HG03558 (cell line): ENCODE results near the gene TRMT1L.
"Not testable (repeated sequence)": the region's sequence is repeated elsewhere in the genome, so short reads cannot be mapped to it uniquely, and the experiment has no call there.

Source experiments
- ATAC-seq: cut with Tn5 transposase; IDR thresholded peaks from one replicate; pipeline ENCODE4 v1.9.1; 2021; ENCODE audit warnings: moderate number of reproducible peaks; ENCODE audit not compliant: unreplicated experiment; ENCODE audit errors: extremely low read depth

Gene TRMT1L, protein sequence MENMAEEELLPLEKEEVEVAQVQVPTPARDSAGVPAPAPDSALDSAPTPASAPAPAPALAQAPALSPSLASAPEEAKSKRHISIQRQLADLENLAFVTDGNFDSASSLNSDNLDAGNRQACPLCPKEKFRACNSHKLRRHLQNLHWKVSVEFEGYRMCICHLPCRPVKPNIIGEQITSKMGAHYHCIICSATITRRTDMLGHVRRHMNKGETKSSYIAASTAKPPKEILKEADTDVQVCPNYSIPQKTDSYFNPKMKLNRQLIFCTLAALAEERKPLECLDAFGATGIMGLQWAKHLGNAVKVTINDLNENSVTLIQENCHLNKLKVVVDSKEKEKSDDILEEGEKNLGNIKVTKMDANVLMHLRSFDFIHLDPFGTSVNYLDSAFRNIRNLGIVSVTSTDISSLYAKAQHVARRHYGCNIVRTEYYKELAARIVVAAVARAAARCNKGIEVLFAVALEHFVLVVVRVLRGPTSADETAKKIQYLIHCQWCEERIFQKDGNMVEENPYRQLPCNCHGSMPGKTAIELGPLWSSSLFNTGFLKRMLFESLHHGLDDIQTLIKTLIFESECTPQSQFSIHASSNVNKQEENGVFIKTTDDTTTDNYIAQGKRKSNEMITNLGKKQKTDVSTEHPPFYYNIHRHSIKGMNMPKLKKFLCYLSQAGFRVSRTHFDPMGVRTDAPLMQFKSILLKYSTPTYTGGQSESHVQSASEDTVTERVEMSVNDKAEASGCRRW

DNA sequence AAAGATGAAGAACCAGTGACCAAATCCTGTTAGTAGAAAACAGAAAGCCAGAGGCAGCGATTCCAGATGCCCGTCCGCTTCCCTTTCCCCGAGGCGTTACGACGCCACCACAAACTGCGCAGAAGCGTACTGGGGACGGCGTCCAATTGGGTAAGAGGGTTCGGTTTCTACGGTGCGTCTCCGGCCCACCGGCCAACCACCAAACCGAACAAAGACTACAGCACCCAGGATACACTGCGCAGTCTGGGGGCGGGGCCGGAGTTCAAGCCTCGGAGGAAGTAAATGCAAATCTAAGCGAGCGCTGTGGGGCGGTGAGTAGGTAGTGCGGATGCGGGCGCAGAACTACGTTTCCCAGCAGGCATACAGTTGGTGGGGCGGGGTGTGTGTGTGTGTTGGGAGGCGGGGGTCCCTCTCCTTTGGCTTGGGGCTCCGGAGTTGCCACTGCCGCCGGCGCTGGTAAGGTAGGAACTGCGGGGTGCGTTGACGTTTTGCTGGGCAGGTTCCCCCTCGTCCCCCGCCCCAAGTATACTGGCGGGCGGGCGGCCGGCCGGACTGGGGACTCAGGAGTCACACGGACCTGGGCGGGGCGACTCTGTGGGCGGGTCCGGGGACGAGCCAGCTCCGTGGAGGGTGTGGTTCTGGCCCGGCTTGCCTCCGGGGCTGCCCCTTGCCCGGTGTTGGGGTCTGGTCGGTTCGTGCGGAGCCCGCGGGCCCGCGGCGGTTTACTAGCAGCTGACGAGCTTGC is at the start of gene TRMT1L, which contains the start of gene SWT1:
TRMT1L (minus strand) TSS at position 100 of the 745 bp plus-strand sequence. CDS start 241 bp downstream, outside the sequence.
SWT1 (plus strand) TSS at position 314 of the 745 bp plus-strand sequence. CDS start 3,675 bp downstream, outside the sequence.
- ATAC-seq, result peak; percentile 90

GRCh38 chr1:185200889-185201288 is 44.1 kb upstream of the TRMT1L start:
- no peak for ATAC-seq

DNA sequence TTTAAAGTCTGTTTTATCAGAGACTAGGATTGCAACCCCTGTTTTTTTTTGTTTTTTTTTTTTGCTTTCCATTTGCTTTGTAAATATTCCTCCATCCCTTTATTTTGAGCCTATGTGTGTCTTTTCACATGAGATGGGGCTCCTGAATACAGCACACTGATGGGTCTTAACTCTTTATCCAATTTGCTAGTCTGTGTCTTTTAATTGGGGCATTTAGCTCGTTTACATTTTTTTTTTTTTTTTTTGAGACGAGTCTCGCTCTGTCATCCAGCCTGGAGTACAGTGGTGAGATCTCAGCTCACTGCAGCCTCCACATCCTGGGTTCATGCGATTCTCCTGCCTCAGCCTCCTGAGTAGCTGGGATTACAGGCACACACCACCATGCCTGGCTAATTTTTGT is 42.0 kb upstream of the TRMT1L start:
- ATAC-seq, result not testable (repeated sequence)

DNA sequence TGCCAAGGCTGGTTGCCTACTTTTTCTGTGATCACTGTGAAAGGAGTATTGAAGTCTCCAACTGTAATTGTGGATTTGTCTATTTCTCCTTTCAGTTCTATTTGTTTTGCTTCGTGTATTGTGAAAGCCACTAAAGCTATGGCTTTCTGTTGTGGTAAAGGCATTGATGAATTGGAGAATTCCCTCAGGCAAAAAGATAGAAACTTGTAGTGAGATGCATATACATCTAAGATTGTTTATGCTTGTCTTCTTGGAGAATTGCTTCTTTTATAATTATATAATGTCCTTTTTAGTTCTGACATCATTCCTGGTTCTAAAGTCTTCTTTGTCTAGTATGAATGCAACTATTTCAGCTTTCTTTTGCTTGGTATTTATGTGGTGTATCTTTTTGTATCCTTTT is 37.0 kb upstream of the TRMT1L start:
- no peak for ATAC-seq

- ATAC-seq, result peak; percentile 67
These were observed 13.6 kb upstream of the TRMT1L start for GRCh38 chr1:185170291-185170848.

GRCh38 chr1:185166106-185166505 is 9.4 kb upstream of the TRMT1L start:
- no peak for ATAC-seq

- ATAC-seq, result no peak
These were observed 5.7 kb upstream of the TRMT1L start for GRCh38 chr1:185162491-185162890.

- no peak for ATAC-seq
These were observed 3.2 kb upstream of the TRMT1L start for GRCh38 chr1:185159966-185160365.

DNA sequence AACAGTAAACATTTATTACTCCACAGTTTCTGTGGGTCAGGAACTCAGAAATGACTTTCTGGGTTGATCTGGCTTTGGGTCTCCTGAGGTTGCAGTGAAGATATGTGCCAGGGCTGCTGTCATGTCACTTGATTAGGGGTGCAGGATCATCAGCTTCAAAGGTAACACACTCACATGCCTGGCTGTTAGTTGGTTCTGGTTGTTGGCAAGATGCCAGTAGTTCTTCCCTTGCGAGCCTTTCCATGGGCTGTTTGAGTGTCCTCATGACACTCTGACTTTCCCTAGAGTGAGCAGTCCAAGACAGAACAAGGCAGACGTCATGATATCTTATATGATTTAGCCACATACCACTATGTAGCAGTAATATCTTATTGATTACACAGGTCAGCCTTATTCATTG is 2.0 kb upstream of the TRMT1L start:
- ATAC-seq, result no peak

DNA sequence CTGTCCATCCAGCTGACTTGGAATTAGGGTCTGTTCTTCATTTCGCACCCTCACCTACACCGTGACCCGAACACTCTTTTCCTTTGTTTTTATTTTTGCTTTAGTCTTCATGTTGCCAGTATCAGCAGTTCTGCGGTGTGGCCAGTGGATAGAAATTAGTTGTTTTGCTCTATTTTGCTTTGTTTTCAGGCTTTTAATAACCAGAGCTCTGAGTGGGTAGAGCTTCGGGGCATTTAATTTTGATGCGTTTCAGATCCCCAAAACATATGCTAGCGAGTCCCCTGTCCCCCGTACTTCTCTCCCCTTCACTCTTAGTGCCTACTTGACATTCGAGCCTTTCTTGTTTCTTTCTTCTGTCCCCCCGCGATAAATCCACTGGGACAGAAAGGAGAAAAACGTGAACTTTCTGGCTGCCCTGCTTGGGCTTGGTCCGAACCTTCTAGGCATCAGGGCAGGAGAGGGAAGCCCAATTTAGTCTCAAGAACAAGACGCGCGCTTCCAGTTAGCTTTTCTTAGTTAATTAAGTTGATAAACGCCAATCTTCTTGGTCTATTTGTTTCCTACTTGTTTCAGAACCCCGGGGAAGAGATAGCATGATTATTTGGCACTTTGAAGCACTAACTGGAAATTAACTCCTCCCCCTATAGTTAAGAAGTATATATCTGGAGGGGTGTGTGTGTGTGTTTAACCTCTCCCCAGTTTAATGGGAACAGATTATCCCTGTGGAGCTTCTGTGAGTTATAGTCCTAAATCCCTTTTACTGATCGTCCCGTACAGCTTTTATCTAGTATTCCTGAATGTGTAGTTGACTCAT is 1.1 kb upstream of the TRMT1L start:
- no peak for ATAC-seq

DNA sequence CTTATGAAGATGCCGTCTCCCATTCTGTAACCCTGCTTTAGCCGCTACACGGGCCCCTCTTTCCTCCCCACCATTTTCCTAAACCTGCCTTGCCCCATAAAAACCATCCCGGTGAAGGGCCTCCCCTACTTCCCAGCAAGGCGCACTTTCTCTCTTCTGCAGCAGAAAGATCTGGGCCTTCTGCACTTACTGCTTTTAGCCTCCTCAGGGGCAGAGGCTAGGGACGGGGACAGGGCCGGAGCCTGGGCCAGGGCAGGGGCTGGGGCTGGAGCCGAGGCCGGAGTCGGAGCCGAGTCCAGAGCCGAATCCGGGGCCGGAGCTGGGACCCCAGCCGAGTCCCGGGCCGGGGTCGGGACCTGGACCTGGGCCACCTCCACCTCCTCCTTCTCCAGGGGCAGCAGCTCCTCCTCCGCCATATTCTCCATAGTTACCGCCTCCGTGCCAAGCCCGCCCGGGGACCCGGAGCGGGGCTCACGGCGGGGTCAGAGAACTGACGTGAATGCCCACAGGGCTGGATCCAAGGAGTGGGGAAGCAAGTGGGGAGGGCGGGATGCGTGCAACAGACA is 382 bp downstream of the TRMT1L start:
- peak; percentile 5 for ATAC-seq

DNA sequence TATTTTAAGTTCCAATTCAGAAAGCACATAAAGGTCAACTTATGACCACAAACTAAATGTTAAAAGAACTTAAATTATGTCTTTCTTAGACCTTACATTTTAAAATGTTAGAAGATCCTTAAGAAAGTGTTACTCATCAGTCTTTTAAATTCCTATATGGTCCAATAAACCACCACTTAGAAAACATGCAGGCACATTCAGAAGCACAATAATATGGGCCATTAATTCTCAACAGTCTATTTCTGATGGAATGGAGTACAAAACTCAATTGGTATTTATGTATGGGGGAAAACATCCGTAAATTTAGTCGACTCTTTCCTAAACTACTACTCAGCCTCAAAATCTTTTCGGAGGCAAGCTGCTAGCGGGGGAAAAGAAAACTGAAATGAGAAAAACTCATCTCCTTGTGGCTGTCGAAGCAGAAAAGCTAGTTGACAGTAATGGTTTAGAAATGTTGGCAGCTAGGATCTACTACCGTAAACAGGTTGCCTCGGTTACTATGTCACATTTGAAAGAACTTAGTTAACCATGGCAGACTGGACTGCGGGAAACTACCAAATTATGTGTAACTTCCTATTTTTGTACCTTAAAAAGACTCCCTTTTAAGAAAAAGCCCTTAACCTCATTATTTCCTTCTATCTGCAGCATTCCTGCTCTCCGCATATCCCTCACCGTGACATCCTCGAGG is 1.0 kb downstream of the TRMT1L start:
- no peak for ATAC-seq

GRCh38 chr1:185154912-185155513 is 1.7 kb downstream of the TRMT1L start:
- ATAC-seq, result no peak

- no peak for ATAC-seq
These were observed 4.5 kb downstream of the TRMT1L start for GRCh38 chr1:185152187-185152767.

GRCh38 chr1:185151215-185151614 is 5.5 kb downstream of the TRMT1L start:
- no peak for ATAC-seq

GRCh38 chr1:185144233-185144632 is 12.5 kb downstream of the TRMT1L start:
- ATAC-seq, result no peak

GRCh38 chr1:185139246-185139645 is 17.5 kb downstream of the TRMT1L start:
- no peak for ATAC-seq
